WI38 (cell line): ENCODE data around the gene GTF2F1.

ENCODE experiments used
- H3K4me3 ChIP-seq: 2 replicates; pipeline ENCODE4 v1.5.1; 2011; ENCODE audit warnings: low read depth, mild to moderate bottlenecking, control low read depth, low read length
- TF ChIP-seq, protein P1 (sequence below): IDR thresholded peaks from 2 replicates; pipeline ENCODE4 v1.5.1; 2012; ENCODE audit warnings: low read depth, mild to moderate bottlenecking, control low read depth, low read length

GTF2F1 gene

DNA sequence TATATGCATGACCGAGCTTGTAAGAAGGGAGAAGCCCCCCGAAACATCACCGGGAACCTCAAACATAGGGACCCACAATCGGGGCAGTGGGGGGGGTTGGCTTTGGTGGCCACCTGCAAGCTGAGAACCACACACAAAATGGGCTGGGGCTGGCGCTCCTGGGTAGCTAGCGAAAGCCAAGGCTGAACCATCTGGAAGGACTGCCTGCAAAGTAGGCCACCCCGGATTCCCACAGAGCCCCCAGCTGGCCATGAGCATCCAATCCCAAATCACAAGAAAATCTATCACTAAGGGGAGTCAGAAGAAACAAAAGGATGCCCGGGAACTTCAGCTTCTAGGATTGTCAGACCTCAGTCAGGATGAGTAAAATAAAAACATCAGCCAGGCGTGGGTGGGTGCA lies 14.5 kb downstream of the GTF2F1 start:
- TF ChIP-seq, protein P1, sequence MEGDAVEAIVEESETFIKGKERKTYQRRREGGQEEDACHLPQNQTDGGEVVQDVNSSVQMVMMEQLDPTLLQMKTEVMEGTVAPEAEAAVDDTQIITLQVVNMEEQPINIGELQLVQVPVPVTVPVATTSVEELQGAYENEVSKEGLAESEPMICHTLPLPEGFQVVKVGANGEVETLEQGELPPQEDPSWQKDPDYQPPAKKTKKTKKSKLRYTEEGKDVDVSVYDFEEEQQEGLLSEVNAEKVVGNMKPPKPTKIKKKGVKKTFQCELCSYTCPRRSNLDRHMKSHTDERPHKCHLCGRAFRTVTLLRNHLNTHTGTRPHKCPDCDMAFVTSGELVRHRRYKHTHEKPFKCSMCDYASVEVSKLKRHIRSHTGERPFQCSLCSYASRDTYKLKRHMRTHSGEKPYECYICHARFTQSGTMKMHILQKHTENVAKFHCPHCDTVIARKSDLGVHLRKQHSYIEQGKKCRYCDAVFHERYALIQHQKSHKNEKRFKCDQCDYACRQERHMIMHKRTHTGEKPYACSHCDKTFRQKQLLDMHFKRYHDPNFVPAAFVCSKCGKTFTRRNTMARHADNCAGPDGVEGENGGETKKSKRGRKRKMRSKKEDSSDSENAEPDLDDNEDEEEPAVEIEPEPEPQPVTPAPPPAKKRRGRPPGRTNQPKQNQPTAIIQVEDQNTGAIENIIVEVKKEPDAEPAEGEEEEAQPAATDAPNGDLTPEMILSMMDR = no peak
- no peak overlapping the region for H3K4me3 ChIP-seq

DNA sequence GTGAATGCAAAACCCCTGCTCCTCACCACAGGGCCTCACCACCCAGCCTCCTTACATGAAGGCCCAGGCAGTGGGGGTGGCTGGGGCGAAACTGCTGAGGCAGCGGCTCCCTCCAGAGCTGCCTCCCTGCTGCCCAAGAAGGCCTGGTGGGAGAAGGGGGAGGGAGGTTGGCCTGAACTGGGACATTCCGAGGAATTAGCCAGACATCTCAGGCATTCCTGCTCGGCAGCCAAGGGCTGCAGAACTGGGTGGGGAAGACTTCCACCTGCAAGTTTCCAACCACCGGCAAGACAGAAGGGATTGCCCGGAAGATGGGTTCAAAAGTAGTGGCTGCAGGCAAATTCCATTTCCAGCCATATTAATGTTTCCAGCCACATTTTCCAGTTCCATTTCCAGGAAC lies 14.9 kb downstream of the GTF2F1 start:
- TF ChIP-seq, protein P1 = no peak
- no peak overlapping the region for H3K4me3 ChIP-seq

DNA sequence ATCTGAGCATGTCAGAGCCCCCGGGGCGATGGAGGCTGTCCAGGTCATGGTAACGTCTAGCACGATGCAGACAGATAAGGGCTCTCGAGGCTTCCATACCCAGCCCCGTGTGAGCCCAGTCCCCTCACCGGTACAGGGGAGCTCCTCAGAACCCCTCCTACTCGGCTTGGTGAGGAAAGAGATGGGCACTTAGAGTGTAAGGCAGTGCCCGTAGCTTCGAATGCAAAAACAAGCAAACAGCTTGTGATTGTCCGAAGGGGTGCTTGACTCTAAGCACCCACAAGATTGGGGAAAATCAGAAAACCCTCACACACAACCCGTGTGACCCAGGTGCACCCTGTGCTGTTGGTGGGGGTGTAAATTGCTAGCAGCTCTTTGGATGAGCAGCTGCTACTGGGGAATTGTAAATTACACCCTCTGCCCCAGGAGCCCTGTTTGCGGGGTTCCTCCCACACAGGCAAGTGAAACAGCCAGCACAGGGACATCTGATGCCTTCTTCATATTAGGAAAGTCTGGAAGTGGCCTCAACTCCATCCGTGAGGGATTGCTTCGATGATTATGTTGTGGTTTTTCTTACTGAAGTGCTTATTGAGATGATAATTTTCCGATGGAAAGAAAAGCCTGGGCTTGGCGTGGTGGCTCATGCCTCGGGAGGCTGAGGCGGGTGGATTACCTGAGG lies 16.3 kb downstream of the GTF2F1 start:
- H3K4me3 ChIP-seq = no peak overlapping the region
- TF ChIP-seq, protein P1 = no peak

DNA sequence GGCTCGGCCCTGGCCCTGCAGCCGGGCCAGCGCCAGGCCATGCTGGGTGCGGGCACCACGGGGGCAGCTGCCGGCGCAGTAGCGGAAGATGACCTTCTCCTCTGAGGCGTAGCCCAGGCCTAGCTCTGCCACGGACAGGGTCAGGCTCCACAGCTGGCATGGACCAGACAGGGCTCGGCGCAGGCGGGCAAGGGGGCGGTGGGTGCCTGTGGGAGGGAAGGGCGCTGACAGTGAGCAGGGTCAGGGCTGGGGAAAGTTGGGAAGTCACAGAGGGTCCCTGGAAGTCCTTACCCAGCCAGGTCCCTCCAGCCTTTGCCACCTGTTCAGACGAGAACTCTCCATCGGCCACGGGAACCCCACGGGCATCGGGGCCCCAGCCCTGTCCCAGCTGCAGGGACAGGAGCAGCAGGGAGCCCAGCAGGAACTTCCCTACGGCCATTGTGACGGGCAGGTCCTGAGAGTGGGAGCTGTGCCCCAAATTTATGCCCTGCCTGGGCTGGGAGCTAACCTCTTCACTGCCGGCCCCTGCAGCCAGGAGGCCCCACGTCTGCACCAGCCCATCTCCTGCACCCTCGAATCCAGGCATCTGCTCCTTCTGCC lies 17.5 kb downstream of the GTF2F1 start, which contains the start of gene PSPN:
PSPN (minus strand) TSS at position 523 of the 600 bp plus-strand sequence; CDS start at position 439, 84 bp downstream.
- TF ChIP-seq, protein P1 = no peak

DNA sequence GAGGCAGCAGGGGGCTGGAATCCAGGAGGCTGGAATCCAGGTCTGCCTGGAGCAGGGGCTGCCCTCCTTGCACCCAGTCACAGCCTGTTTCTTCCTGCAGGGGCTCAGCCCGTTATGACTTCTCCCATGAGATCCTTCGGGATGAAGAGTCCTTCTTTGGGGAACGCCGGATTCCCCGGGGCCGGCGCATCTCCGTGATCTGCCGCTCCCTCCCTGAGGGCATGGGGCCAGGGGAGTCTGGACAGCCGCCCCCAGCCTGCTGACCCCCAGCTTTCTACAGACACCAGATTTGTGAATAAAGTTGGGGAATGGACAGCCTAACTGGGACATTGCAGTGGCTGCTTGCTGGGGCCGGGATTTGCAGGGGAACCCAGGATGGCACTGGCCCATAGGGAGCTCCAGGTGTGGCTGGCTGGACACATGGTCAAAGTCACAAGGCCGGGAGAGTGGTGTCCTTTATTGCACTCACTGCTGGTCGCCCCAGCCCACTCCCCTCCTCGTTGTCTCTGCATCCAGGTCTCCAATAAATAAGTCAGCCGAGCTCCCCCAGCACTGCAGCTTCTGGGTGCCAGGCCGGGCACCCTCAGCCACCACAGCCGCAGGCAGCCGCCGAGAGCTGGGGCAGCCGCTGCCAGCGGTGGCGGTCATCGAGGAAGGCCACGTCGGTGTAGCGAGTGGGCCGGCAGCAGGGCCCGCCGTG lies 18.1 kb downstream of the GTF2F1 start:
- TF ChIP-seq, protein P1 = no peak
- H3K4me3 ChIP-seq = no peak overlapping the region

More for the DNA sequence above, 17.5 kb downstream of the GTF2F1 start, which contains the start of gene PSPN:
- H3K4me3 ChIP-seq = no peak within 1 kb of the TSS

DNA sequence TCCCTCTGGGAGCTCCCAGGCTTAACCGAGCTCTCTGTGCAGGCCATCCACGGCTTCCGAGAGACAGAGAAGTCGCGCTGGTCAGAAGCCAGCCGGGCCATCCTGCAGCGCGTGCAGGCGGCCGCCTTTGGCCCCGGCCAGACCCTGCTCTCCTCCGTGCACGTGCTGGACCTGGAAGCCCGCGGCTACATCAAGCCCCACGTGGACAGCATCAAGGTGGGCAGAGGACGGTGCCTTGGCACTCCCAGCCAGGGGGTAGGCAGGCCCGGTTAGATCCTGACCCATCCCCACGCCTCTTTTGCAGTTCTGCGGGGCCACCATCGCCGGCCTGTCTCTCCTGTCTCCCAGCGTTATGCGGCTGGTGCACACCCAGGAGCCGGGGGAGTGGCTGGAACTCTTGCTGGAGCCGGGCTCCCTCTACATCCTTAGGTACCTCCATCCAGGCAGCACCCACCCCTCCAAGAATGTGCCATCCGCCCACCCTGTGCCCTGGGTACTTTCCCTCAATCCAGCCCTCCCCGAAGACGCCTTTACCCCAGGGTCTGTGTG lies 18.7 kb downstream of the GTF2F1 start:
- H3K4me3 ChIP-seq = peak overlapping the region; percentile 54
- TF ChIP-seq, protein P1 = no peak

DNA sequence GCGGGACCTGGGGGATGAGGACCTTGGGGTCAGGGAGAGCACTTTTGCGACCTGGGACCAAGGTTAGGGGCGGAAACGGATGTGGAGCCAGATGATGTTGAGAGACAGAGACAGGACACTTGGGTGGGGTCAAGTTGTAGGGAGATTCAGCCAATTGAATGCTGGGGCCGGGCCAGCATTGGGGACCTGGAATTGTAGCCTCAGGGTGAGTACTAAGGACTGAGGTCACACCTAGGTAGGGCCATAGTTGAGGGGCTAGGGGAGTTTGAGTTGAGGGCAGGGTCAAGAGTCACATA lies 19.2 kb downstream of the GTF2F1 start:
- peak overlapping the region; percentile 54 for H3K4me3 ChIP-seq
- TF ChIP-seq, protein P1 = no peak
